GM12864 (cell line): ENCODE results near the gene GAS6.

ENCODE experiments used
- DNase-seq: peaks from one replicate; pipeline ENCODE4 v3.0.0-alpha.2; 2011; ENCODE audit warnings: low read depth
- H3K4me3 ChIP-seq: 2 replicates; pipeline ENCODE4 v1.5.1; 2011; ENCODE audit warnings: mild to moderate bottlenecking, low read depth, low read length, control low read depth
- TF ChIP-seq, protein P1 (sequence below): IDR thresholded peaks from 2 replicates; pipeline ENCODE4 v1.5.1; 2011; ENCODE audit warnings: low read depth, mild to moderate bottlenecking, moderate library complexity, low read length, control low read depth, inconsistent platforms; ENCODE audit errors: missing control alignments

The GAS6 gene

DNA sequence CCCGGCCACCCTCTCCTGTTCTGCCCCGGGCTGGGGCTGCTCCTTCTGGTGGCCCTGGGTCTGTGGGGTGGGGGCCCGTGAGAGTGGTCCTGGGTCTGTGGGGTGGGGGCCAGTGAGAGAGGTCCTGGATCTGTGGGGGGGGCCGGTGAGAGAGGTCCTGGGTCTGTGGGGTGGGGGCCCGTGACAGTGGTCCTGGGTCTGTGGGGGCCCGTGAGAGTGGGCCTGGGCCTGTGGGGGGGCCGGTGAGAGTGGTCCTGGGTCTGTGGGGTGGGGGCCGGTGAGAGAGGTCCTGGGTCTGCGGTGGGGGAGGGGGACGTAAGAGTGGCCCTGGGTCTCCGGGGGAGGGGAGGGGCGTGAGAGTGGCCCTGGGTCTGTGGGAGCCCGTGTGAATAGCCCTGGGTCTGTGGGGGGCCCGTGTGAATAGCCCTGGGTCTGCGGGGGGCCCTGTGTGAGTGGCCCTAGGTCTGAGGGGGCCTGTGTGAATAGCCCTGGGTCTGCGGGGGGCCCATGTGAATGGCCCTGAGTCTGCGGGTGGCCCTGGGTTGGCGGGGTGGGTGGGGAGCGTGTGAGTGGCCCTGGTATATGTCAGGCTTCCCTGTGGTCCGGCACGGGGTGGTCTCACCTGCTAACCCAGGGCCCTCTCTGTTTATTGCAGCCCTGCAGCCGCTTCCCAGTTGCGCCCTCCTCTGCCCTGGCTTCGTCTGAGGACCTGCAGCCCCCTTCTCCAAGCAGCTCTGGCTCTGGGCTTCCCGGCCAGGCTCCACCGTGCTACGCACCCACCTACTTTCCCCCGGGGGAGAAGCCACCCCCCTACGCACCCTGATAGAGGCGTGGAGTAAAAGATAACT lies 52.6 kb downstream of the GAS6 start:
- DNase-seq = no peak
- TF ChIP-seq, protein P1, sequence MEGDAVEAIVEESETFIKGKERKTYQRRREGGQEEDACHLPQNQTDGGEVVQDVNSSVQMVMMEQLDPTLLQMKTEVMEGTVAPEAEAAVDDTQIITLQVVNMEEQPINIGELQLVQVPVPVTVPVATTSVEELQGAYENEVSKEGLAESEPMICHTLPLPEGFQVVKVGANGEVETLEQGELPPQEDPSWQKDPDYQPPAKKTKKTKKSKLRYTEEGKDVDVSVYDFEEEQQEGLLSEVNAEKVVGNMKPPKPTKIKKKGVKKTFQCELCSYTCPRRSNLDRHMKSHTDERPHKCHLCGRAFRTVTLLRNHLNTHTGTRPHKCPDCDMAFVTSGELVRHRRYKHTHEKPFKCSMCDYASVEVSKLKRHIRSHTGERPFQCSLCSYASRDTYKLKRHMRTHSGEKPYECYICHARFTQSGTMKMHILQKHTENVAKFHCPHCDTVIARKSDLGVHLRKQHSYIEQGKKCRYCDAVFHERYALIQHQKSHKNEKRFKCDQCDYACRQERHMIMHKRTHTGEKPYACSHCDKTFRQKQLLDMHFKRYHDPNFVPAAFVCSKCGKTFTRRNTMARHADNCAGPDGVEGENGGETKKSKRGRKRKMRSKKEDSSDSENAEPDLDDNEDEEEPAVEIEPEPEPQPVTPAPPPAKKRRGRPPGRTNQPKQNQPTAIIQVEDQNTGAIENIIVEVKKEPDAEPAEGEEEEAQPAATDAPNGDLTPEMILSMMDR = no peak
- H3K4me3 ChIP-seq = no peak overlapping the region

DNA sequence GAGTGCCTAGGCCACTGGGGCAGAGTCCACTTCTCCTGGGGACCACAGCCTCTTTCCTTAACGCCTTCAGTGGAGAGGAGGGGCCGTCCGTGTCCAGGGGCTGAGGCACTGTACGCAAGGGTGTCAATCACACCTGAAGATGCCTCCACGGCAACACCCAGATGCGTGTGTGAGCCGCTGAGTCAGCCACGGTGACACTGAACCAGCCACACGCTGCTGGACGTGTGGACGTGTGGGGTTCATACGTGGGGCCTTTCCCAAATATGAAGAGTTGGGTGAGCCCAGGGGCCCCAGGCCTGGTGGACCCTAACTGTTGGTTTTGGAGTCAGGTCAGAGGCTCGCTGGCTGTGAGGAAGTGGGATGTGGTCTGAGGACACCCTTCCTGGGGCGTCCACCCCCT lies 53.2 kb downstream of the GAS6 start:
- no peak overlapping the region for H3K4me3 ChIP-seq
- DNase-seq = no peak
- TF ChIP-seq, protein P1 = no peak

DNA sequence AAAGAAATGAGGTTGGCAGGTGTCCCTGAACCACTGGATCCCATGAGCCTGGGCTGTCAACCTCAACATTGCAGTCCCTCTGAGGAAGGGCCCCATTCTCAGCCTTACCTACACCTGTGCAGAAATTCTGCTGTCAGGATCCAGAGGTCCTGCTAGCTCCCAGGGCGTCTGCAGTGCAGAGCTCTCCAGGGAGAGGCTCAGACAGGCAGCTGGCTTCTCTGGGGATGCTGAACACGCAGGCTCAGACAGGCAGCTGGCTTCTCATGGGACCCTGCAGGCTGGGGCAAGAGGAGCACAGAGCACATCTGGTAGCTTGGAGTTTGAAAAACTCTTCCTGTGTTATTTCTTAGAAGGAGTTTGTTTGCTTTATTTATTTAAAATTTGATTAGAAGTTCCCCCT lies 53.9 kb downstream of the GAS6 start:
- no peak for DNase-seq
- TF ChIP-seq, protein P1 = no peak
- H3K4me3 ChIP-seq = no peak overlapping the region

GRCh38 chr13:113808058-113808834 lies 55.6 kb downstream of the GAS6 start:
- H3K4me3 ChIP-seq = no peak overlapping the region
- TF ChIP-seq, protein P1 = no peak
- DNase-seq = no peak

GRCh38 chr13:113806526-113806925 lies 57.4 kb downstream of the GAS6 start:
- TF ChIP-seq, protein P1 = no peak
- no peak for DNase-seq

DNA sequence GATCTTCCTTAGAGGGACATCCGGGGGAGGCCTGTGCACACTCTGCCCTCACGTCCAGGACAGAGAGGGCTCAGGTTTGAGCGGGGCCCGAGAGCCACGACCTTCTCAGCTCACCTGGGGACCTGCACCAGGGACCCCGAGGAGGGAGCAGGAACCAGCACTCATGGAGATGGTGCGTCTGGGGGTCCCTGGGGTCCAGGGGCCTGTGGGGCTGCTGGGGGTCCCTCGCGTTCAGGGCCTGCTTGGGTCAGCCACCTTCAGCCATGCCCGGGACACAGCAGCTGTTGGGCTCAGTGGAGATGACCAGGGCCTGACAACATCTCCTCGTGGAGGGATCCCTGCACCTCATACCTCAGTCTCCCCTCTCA lies 57.8 kb downstream of the GAS6 start:
- no peak for DNase-seq
- H3K4me3 ChIP-seq = no peak overlapping the region
- TF ChIP-seq, protein P1 = no peak

More at GRCh38 chr13:113806526-113806925, 57.4 kb downstream of the GAS6 start:
- no peak overlapping the region for H3K4me3 ChIP-seq
